Heart left ventricle (tissue), 16 donors: ENCODE data around the gene ITPRID2. TPM values are rescaled to one million over a fixed set of nuclear protein-coding genes. Genes with fewer than 3 reads are reported as not detected.

Experiments used
- ATAC-seq, 4 donors: fragments of 200-7000 bp; cut with Tn5 transposase; one replicate each; pipeline ENCODE4 v1.9.1; 2020 to 2022; ENCODE audit warnings: moderate library complexity in 4 of 4, mild to moderate bottlenecking in 3 of 4, moderate number of reproducible peaks in 1 of 4
- DNase-seq, 5 donors: peaks; one replicate each; pipeline ENCODE4 v3.0.0-alpha.2; 2020
- H3K27ac ChIP-seq, 12 donors: fragments of 200-600 bp; sonication (generic) in 4 of 12; one replicate each; pipeline versions ENCODE4 v1.5.0 to v1.8.0; 2016 to 2022; ENCODE audit warnings: mild to moderate bottlenecking in 2 of 12
- H3K27me3 ChIP-seq, 9 donors: fragments of 200-600 bp; sonication (generic) in 2 of 9; one replicate each; pipeline versions ENCODE4 v1.5.1 to v1.8.0; 2016 to 2022; ENCODE audit warnings: mild to moderate bottlenecking in 3 of 9
- H3K36me3 ChIP-seq, 9 donors: fragments of 200-600 bp; sonication (generic) in 2 of 9; one replicate each; pipeline versions ENCODE4 v1.5.0 to v1.8.0; 2018 to 2022; ENCODE audit warnings: mild to moderate bottlenecking in 2 of 9
- H3K4me1 ChIP-seq, 12 donors: fragments of 200-600 bp; sonication (generic) in 4 of 12; one replicate each; pipeline versions ENCODE4 v1.5.0 to v1.8.0; 2016 to 2022; ENCODE audit warnings: mild to moderate bottlenecking in 3 of 12
- H3K4me3 ChIP-seq, 12 donors: fragments of 200-600 bp; sonication (generic) in 4 of 12; one replicate each; pipeline versions ENCODE4 v1.5.0 to v1.8.0; 2017 to 2022; ENCODE audit warnings: mild to moderate bottlenecking in 9 of 12, moderate library complexity in 4 of 12
- H3K9me3 ChIP-seq, 12 donors: fragments of 200-600 bp; sonication (generic) in 4 of 12; one replicate each; pipeline versions ENCODE4 v1.5.0 to v1.8.0; 2016 to 2022; ENCODE audit warnings: mild to moderate bottlenecking in 1 of 12
- CTCF ChIP-seq, 12 donors: fragments of 200-600 bp; sonication (generic) in 4 of 12; IDR thresholded peaks; one replicate each; pipeline versions ENCODE4 v1.5.0 to v1.8.0; 2018 to 2022; ENCODE audit warnings: antibody characterized with exemption in 12 of 12, mild to moderate bottlenecking in 5 of 12
- POLR2A ChIP-seq, 2 donors: fragments of 450-650 bp; IDR thresholded peaks; one replicate each; pipeline ENCODE4 v1.6.1; 2017; ENCODE audit warnings: antibody characterized with exemption in 2 of 2, mild to moderate bottlenecking in 2 of 2, moderate library complexity in 2 of 2
- WGBS, 4 donors: extraction: QIAGEN DNeasy Blood & Tissue Kit in 2 of 4; methylation state at CpG; one replicate each; pipeline versions ENCODE4 v1.1.5 to v1.1.7; 2013 to 2018; 5-methylcytosine and 5-hydroxymethylcytosine counted together
- intact Hi-C, 10 donors: fragments of 100-400 bp; cut with DNase I; formaldehyde crosslinking; loops; one replicate each; pipeline versions ENCODE4 v1.11.1 to v1.14.2; 2022
- polyA plus RNA-seq, 2 donors: library from polyadenylated mRNA; stranded (reverse); fragments of 200-250 nt; gene quantifications; one replicate each; pipeline ENCODE4 v1.2.3, GENCODE V29; 2013
- total RNA-seq, 9 donors: library from RNA; depleted of rRNA in 2 of 9; stranded (reverse); fragments of >200 nt in 2 of 9; fragmentation: NEBNext Ultra II Directional in 3 of 9; extraction: Animal tissue kit (Norgen Biotek cat#: 25700) in 3 of 9; gene quantifications; one replicate each; pipeline versions ENCODE4 v1.1.0 to v1.2.4, GENCODE V29; 2016 to 2023
- donor health status: ischemic (EF 13 %, LVEDD 7.1; RV severe dilation, severe dysfunction).
- donor health status: healthy with polysubstance abuse.
- donor health status: DM: no; HTN: yes; CAD: no.
- donor health status: DM: no; HTN: no; CAD: no.
- donor health status: ischemic (EF 25% LVEDD 6.9; RV normal size, moderate dysfunction).
- donor health status: ischemic (EF 25% LVEDD 5.7; RV mildly dilated, moderate dysfunction).
- donor health status: healthy.
- donor health status: DM: yes; HTN: yes; CAD: no.
- donor health status: ischemic (EF 35%, LVEDD 5.7; RV mildly dilated, moderate dysfunction).
- donor health status: nonischemic (EF 11% LVEDD 7.7; RV severe dilation, severe dysfunction).
- donor health status: DM: yes; HTN: yes; CAD: no.
- donor health status: PGD.
- donor health status: ischemic (EF 29% LVEDD 5.4; RV normal size, mild dysfunction).
- donor health status: nonischemic (EF 23%, LVEDD 6.1; RV moderate dilation, normal function).

ITPRID2 gene
- total and polyA plus RNA-seq, 11 donors = 37.8 to 85.9 (median 59.3) TPM

GRCh38 chr2:181946444-181947127, 55.1 kb downstream of the ITPRID2 start:
- intact Hi-C loops = no loop called here
- TF ChIP-seq POLR2A (IDR thresholded peaks at IDR 0.05) = no peak
- Histone ChIP-seq H3K27me3 (no peaks in the 10 kb centered on the region), H3K9me3 (no peaks in the 10 kb centered on the region), H3K36me3 (no peaks in the 10 kb centered on the region), H3K4me1 (no peaks in the 10 kb centered on the region), H3K27ac (no peak overlapping the region), H3K4me3 (no peak overlapping the region)
- ATAC-seq (no peak), DNase-seq (no peak)
- whole genome bisulfite sequencing, 4 donors = 82 to 92% (median 91%) methylated on average over 1 of the region's 1 CpG

DNA sequence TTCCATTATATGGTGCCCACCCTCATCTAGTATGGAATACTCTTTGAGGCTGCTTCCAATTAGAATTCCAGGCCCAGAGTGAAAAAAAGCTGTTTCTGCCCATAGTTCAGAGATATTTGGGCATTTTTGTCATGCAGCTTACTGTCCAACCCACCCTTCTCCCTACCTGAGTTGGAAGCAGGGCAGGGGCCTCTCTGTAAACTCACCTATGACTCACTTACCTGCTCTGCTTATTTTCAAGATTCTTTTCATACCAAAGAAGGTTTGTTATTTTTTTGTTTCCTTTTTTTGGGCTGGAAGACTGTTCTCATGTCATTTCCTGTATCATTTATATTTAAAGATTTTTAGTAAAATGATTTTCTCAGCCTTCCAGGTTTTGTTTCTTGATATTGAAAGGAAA, 55.7 kb downstream of the ITPRID2 start:
- intact Hi-C loops = no loop called here
- ATAC-seq = no peak
- TF ChIP-seq POLR2A (IDR thresholded peaks at IDR 0.05) = no peak
- no peak for TF ChIP-seq CTCF (IDR thresholded peaks at IDR 0.05)

DNA sequence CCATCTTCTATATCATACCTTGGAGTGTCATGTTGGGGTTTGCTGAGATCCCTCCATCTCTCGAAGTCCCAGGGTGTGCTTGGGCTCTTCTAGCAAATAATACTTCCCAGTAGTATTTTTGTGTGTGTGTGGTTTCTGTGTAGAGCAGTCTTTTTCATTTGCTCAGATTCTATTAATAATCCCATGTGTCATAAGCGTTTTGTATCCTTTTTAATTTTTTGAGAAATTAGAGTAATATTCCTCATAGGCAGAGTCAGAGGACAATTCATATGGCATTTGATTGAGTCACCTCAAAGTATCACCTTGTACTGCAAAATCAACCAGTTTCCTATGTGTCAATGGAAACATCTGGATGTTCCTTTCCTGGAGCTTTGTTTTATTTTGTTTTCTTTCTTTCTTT, 56.7 kb downstream of the ITPRID2 start:
- Histone ChIP-seq H3K36me3 (no peaks in the 10 kb centered on the region), H3K4me3 (no peak overlapping the region), H3K9me3 (no peaks in the 10 kb centered on the region), H3K27me3 (no peaks in the 10 kb centered on the region), H3K27ac (no peak overlapping the region), H3K4me1 (no peaks in the 10 kb centered on the region)
- whole genome bisulfite sequencing, 4 donors = 85 to 96% (median 89%) methylated on average over 2 of the region's 2 CpGs
- intact Hi-C loops = no loop called here
- no peak for DNase-seq
- no peak for ATAC-seq
- no peak for TF ChIP-seq POLR2A (IDR thresholded peaks at IDR 0.05)
- no peak for TF ChIP-seq CTCF (IDR thresholded peaks at IDR 0.05)

More for the DNA sequence above, 55.7 kb downstream of the ITPRID2 start:
- Histone ChIP-seq H3K36me3 (no peaks in the 10 kb centered on the region), H3K4me1 (no peaks in the 10 kb centered on the region), H3K27ac (no peak overlapping the region), H3K27me3 (no peaks in the 10 kb centered on the region), H3K9me3 (no peaks in the 10 kb centered on the region), H3K4me3 (no peak overlapping the region)
- no peak for DNase-seq

DNA sequence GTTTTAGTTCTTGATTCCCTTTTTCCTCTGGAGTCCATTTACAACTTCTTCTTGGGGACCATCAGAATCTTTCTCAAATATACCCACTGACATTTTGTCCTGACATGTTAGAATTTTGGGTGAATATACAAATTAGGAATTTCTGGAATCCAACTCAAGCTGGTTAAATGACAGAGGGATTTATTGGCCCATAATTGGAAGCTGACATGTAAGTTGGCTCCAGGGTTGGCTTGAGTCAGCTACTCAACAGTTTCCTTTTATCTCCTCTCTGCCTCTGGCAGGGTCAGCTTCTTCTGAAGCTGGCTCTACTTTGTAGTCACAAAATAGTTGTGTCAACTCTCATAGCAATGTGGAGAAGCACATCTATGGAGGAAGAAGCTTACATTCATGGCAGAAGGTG, 57.5 kb downstream of the ITPRID2 start:
- DNase-seq (no peak), ATAC-seq (no peak)
- Histone ChIP-seq H3K4me3 (no peak overlapping the region), H3K9me3 (no peaks in the 10 kb centered on the region), H3K27me3 (no peaks in the 10 kb centered on the region), H3K4me1 (peaks cover 0 to 4% (median 0%) of the 10 kb centered on the region in 12 donors), H3K27ac (no peak overlapping the region), H3K36me3 (no peaks in the 10 kb centered on the region)
- intact Hi-C loops = no loop called here
- no peak for TF ChIP-seq POLR2A (IDR thresholded peaks at IDR 0.05)
- no peak for TF ChIP-seq CTCF (IDR thresholded peaks at IDR 0.05)
